ENCODE measurements around the gene MPHOSPH10. TPM values are rescaled to one million over a fixed set of nuclear protein-coding genes. Genes with fewer than 3 reads are reported as not detected.

Gene MPHOSPH10
- total RNA-seq, 1 experiment from 2014 or later = 26.4 TPM

GRCh38 chr2:71100195-71100964 is 30.1 kb upstream of the MPHOSPH10 start:
- no peak overlapping the region for H3K4me2 ChIP-seq (ENCODE audit: low read length)
- H3K27ac ChIP-seq (ENCODE audit: low read length) = no peak overlapping the region
- H3K27me3 ChIP-seq (ENCODE audit: low read length) = no peaks in the 10 kb centered on the region
- no peaks in the 10 kb centered on the region for H3K79me2 ChIP-seq (ENCODE audit: low read length)
- BruUV-seq (replicated peaks) = no TSS peak
- H2AFZ ChIP-seq (ENCODE audit: low read length) = peak overlapping the region; percentile 72
- ATAC-seq = peak; percentile 79
- no peaks in the 10 kb centered on the region for H3K36me3 ChIP-seq (ENCODE audit: low read depth, low read length)
- H3F3A ChIP-seq (ENCODE audit: low read length, unreplicated experiment) = no peaks in the 10 kb centered on the region
- no peaks in the 10 kb centered on the region for H4K20me1 ChIP-seq (ENCODE audit: low read length)
- no peak overlapping the region for H3K4me3 ChIP-seq (ENCODE audit: low read length)
- peak; percentile 74 for DNase-seq
- peaks cover 7% of the 10 kb centered on the region; the same call in 1 of the 2 replicates for H3K4me1 ChIP-seq (ENCODE audit: insufficient read depth, low read length)
- ChIA-PET POLR2A (ENCODE audit: unreplicated experiment) (no interaction called here), CTCF (interaction anchor here (0.6 to 1.9 kb wide), 5 partner anchors 29 to 91 kb away, joined by 3 to 8 read pairs (median 4); partner anchors contain the start of gene MPHOSPH10)
- intact Hi-C loops (cut with micrococcal nuclease) = loop anchor here (1.0 kb wide), 1 partner anchor 28 kb away; no protein-coding TSS in a partner anchor
- no peaks in the 10 kb centered on the region for H3K9me3 ChIP-seq (ENCODE audit: low read length)
- no peak overlapping the region for H3K9ac ChIP-seq (ENCODE audit: low read length)
- H3K9me2 ChIP-seq (replicated peaks; ENCODE audit: low read length) = no peaks in the 10 kb centered on the region
- TF ChIP-seq CTCF (conservative IDR thresholded peaks at IDR 0.05; ENCODE audit: low read depth, low read length) (peak; percentile 83), EZH2phosphoT487 (IDR thresholded peaks at IDR 0.05; ENCODE audit: borderline replicate concordance, low read length) (no peak)

DNA sequence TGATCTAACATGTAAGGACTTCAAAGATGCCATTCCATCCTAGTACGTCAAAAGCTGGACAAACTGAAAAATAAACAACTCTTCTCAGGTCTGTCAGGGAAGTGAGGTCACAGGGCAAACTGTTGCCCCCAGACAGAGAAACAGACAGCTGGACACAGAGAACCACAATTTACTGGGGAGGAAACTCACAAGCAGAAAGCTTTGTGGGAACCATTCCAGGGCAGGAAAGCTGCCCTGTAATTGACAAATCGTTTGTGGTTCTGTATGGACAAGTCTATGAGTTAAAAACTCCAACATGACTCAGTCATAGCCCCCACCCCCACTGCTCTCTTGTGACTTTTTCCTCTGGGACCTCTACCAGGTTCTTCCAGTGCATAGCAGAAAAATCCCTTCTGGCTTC is 28.8 kb upstream of the MPHOSPH10 start:
- intact Hi-C loops (cut with micrococcal nuclease) = no loop called here

More for the DNA sequence above, 28.8 kb upstream of the MPHOSPH10 start:
- no peaks in the 10 kb centered on the region for H3F3A ChIP-seq (ENCODE audit: low read length, unreplicated experiment)
- no peaks in the 10 kb centered on the region for H3K9me2 ChIP-seq (replicated peaks; ENCODE audit: low read length)
- no peaks in the 10 kb centered on the region for H3K27me3 ChIP-seq (ENCODE audit: low read length)
- ChIA-PET CTCF (interaction anchor here (1.6 to 1.9 kb wide), 2 partner anchors 53 to 89 kb away, joined by 7 to 8 read pairs; no protein-coding TSS in a partner anchor), POLR2A (ENCODE audit: unreplicated experiment) (no interaction called here)
- DNase-seq (peak; percentile 15), ATAC-seq (no peak)
- H3K79me2 ChIP-seq (ENCODE audit: low read length) = no peaks in the 10 kb centered on the region
- H3K4me3 ChIP-seq (ENCODE audit: low read length) = no peak overlapping the region
- peaks cover 7% of the 10 kb centered on the region; the same call in 1 of the 2 replicates for H3K4me1 ChIP-seq (ENCODE audit: insufficient read depth, low read length)
- BruUV-seq (replicated peaks) = no TSS peak
- no peak overlapping the region for H3K27ac ChIP-seq (ENCODE audit: low read length)
- TF ChIP-seq EZH2 (IDR thresholded peaks at IDR 0.05; ENCODE audit: low read length, unreplicated experiment) (no peak), CTCF (conservative IDR thresholded peaks at IDR 0.05; ENCODE audit: low read depth, low read length) (no peak), EZH2phosphoT487 (IDR thresholded peaks at IDR 0.05; ENCODE audit: borderline replicate concordance, low read length) (no peak)
- H3K9me3 ChIP-seq (ENCODE audit: low read length) = no peaks in the 10 kb centered on the region
- H3K9ac ChIP-seq (ENCODE audit: low read length) = no peak overlapping the region
- H2AFZ ChIP-seq (ENCODE audit: low read length) = 0 out of 2 replicates have a peak overlapping the region, but pooled peaks have one; percentile 4
- H3K36me3 ChIP-seq (ENCODE audit: low read depth, low read length) = no peaks in the 10 kb centered on the region
- H4K20me1 ChIP-seq (ENCODE audit: low read length) = no peaks in the 10 kb centered on the region
- H3K4me2 ChIP-seq (ENCODE audit: low read length) = no peak overlapping the region

Measured in PC-3 (cell line).